Measurements from ENCODE around the gene ALKBH5.
A peak's percentile ranks its signal among the peaks of the same experiment; 100 is the strongest.

The ALKBH5 gene

DNA sequence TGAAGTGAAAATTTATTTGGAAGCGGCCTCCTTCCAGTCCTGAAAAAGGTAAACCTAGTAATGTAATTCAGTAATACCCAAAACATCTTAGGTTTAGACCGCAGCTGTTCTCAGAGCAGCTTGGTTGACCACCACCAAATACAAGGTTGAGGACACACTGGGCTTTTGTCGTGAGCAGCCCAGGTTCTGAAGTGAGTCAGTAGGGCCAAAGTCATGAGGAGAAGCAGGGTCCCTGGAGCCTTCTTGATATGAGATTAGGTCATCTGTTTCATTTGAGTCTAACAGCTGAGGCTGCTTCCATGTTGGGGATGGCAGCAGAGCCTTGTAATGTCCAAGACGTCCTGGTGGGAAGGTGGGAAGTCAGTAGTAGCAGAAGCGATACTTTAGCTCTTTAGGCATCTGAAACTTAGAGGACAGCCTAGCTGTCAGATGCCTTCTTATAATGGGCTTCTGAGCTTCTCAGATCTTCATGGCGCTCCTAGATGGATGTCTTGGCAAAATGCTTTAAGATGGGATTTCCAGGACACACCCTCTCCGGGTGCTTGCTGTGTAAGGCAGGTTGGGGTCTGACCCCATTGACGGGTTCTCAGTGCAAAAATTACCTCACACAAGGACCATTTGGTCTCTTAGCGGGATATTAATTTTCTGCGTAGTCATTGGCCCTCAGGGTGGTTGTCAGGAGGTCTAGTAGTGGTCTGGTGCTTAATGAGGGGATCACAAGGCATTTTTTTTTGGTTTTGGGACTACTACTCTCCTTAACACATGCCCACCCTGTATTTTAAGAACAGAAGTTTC lies 2.4 kb downstream of the ALKBH5 start:
- peak; percentile 44 for DNase-seq (ENCODE audit: low spot score)
- TF ChIP-seq, protein P1, sequence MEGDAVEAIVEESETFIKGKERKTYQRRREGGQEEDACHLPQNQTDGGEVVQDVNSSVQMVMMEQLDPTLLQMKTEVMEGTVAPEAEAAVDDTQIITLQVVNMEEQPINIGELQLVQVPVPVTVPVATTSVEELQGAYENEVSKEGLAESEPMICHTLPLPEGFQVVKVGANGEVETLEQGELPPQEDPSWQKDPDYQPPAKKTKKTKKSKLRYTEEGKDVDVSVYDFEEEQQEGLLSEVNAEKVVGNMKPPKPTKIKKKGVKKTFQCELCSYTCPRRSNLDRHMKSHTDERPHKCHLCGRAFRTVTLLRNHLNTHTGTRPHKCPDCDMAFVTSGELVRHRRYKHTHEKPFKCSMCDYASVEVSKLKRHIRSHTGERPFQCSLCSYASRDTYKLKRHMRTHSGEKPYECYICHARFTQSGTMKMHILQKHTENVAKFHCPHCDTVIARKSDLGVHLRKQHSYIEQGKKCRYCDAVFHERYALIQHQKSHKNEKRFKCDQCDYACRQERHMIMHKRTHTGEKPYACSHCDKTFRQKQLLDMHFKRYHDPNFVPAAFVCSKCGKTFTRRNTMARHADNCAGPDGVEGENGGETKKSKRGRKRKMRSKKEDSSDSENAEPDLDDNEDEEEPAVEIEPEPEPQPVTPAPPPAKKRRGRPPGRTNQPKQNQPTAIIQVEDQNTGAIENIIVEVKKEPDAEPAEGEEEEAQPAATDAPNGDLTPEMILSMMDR (IDR thresholded peaks at IDR 0.05; ENCODE audit: extremely low read depth, missing control alignments) = no peak

DNA sequence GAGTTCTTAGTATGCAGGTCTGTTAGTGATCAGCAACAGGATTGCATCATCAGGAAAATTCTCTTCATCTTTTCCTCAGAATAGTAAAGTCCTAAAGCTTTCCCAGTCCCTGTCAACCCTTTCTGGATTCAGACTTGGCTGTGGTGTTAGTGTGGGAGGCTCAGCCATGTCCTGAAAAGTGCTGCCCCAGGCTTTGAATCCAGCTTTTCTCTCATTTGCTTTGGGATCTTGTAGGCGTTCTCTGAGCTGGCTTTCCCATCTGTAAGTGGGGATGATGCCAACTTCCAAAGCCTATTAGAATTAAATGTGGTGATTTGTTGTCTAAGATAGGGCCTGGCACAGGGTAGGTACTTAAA lies 3.0 kb downstream of the ALKBH5 start:
- no peak for DNase-seq (ENCODE audit: low spot score)
- TF ChIP-seq, protein P1 (IDR thresholded peaks at IDR 0.05; ENCODE audit: extremely low read depth, missing control alignments) = no peak

DNA sequence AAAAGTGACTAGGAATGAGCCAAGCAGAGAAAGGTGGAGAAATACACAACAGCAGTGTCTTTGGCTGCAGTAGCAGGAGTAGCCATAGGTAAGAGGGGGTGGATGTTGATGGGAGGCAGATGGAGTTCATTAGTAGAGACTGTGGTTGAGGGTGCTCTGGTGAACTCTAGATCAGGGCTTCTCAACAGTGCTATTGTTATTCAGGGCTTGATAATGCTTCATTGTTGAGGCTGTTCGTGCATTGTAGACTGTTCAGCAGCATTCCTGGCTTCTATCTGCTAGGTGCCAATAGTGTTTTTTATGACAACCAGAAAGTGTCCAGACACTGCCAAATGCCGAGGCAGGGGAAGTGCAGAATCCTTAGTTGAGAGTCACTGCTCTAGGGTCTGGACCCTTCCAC lies 3.6 kb downstream of the ALKBH5 start:
- no peak for DNase-seq (ENCODE audit: low spot score)
- TF ChIP-seq, protein P1 (IDR thresholded peaks at IDR 0.05; ENCODE audit: extremely low read depth, missing control alignments) = no peak

DNA sequence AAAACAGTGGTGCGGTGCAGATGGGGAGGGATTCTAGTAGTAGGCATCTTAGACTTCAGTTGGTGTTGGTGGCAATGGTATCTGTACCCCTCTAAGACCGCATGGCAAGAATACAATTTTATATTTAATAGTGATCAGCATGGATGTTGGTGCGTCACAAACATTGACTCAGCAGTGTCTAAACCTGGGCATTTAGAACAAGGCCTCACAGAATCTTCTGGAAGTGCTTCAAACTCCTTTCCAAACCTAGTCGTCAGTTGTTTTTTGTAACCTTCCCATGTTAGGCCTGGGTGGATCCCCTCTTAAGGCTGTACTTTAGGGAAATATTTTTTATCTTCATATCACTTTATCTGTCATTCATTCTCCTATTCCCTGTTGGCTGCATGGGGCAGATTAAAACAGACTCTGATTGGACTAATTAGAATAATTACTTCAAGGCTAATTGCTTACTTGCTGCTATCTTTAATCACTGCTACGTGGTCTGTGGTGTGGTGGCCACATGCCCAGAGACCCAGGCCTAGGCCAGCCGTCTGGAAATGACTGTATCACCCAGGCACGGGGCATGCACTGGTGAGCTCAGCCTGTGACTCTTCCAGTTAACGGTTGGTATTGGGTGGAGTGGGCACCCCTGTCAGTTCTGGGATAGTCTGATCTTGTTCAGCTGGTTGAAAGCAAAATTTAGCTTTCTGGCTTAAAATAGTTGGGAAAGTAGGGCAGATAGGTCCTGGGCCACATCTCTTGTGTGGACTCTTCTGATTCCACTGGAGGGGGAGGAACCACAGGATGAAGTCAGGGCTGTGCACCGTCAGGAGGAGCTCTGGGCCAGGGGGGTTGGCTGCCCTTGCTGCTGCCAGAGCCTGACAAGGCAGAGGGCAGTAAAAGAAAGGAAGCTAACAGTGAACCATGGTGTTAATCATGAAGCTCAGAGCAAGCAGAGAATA lies 4.5 kb downstream of the ALKBH5 start:
- DNase-seq (ENCODE audit: low spot score) = no peak

DNA sequence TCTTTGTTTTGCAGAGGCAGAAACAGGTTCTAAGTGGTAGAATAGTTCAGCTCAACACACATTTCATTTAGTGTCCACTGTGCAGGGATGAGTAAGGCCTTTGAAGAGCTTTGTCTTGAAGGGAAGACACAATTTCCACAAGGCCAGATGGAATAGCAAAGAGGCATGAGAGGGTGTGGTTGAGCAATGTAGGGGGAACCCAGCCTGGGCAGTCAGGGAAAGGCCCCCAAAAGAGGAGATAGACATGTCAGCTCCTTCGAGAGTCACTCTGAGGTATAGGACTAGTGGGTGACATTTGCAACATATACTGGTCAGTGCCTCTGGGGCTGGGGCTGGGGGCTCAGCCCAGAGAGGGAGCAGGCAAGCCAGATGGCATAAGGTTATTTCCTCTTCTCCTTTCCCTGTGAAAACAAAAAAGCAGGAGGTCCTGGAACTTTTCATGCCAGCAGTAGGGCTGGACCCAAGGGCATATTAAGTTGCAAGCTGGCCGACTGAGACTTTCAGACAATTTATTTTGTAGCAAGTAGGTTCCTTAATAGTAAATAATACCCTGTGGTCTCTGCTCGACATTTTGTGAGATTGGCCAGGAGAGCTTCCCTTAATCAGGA lies 7.1 kb downstream of the ALKBH5 start:
- TF ChIP-seq, protein P1 (IDR thresholded peaks at IDR 0.05; ENCODE audit: extremely low read depth, missing control alignments) = no peak
- no peak for DNase-seq (ENCODE audit: low spot score)

More for the DNA sequence above, 4.5 kb downstream of the ALKBH5 start:
- TF ChIP-seq, protein P1 (IDR thresholded peaks at IDR 0.05; ENCODE audit: extremely low read depth, missing control alignments) = no peak

DNA sequence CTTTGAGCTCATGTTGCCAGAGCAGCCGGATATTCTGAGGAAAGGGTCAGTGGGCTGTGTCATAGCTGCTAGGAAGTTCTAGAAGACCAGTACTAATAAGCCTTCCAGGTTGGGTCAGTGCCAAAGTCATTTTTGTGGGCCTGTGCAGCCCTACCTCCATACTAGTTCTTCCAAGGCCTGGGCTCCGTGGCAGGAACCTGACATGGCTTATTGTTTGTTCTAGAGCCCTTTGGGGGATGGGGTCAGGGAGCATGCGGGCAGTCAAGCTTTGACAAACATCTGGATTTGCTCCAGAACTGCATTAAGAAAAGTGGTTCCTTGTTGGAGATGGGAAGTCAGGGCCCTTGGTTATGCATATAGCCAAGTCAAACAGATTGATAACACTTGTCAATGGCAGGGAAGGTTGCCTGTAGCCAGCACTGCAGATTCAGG lies 7.6 kb downstream of the ALKBH5 start:
- TF ChIP-seq, protein P1 (IDR thresholded peaks at IDR 0.05; ENCODE audit: extremely low read depth, missing control alignments) = no peak
- no peak for DNase-seq (ENCODE audit: low spot score)

All from GM20000 (cell line).